GM12865 (cell line): ENCODE results near the gene DMRT1.

Experiments
- DNase-seq: peaks from one replicate; pipeline ENCODE4 v3.0.0; 2010; ENCODE audit warnings: low read depth
- H3K4me3 ChIP-seq: 2 replicates; pipeline ENCODE4 v1.5.1; 2011; ENCODE audit warnings: mild to moderate bottlenecking, low read depth, low read length, control low read depth
- TF ChIP-seq, protein P1 (sequence below): IDR thresholded peaks from 2 replicates; pipeline ENCODE4 v1.5.1; 2011; ENCODE audit warnings: low read length, control low read depth, low read depth, inconsistent platforms; ENCODE audit not compliant: insufficient read depth; ENCODE audit errors: missing control alignments

DMRT1 gene

DNA sequence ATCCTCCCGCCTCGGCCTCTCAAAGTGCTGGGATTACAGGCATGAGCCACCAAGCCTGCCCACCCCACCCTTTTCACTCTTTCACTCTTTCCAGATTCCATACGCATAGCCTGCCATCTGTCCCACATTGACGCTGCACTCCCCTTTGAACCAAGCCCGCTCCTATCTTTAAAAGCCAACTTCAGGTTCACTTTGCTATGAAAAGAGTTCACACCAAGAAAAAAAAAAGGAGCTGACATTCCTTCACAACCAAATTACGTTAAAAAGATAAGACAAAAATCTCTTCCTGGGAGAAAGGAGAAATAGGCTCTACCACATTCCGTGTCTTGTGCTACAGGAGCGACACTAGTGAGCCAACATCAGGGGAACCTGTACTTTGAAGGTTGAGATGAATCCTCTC lies 41.5 kb downstream of the DMRT1 start:
- no peak for DNase-seq
- TF ChIP-seq, protein P1, sequence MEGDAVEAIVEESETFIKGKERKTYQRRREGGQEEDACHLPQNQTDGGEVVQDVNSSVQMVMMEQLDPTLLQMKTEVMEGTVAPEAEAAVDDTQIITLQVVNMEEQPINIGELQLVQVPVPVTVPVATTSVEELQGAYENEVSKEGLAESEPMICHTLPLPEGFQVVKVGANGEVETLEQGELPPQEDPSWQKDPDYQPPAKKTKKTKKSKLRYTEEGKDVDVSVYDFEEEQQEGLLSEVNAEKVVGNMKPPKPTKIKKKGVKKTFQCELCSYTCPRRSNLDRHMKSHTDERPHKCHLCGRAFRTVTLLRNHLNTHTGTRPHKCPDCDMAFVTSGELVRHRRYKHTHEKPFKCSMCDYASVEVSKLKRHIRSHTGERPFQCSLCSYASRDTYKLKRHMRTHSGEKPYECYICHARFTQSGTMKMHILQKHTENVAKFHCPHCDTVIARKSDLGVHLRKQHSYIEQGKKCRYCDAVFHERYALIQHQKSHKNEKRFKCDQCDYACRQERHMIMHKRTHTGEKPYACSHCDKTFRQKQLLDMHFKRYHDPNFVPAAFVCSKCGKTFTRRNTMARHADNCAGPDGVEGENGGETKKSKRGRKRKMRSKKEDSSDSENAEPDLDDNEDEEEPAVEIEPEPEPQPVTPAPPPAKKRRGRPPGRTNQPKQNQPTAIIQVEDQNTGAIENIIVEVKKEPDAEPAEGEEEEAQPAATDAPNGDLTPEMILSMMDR, result no peak
- no peak overlapping the region for H3K4me3 ChIP-seq

DNA sequence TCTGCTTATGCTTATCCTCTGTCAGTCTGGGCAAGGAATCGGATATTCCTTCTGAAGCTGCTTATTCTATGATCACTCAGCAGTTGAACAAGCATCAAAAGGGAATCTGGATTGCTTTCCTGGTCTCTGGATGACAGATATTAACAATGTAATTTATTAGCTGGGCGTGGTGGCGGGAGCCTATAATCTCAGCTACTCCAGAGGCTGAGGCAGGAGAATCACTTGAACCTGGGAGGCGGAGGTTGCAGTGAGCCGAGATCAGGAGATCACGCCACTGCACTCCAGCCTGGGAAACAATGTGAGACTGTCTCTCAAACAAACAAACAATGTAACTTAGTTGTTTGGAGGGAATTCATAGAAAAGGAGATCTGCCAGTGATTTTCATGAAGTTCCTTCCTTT lies 45.4 kb downstream of the DMRT1 start:
- no peak overlapping the region for H3K4me3 ChIP-seq
- no peak for DNase-seq
- TF ChIP-seq, protein P1, result no peak

DNA sequence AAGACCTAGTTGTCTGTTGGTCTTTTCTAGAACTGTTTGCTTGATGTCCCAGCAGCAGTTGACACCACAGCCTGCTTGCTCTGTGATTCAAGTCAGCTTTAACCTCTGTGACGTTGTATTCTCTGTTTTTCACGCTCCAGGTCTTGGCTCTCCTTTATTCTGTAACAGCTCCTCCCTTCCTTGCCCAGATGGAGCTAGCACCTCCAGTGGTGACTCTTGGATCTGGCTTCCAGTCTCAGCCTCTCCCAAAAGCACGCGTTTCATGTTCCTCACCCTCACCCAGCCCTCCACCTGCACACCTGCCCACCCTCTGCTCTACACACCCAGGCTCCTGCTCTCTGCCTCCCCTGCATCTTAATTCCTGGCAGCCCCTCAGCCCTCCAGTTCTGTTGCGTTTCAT lies 50.6 kb downstream of the DMRT1 start:
- TF ChIP-seq, protein P1, result peak; percentile 15
- no peak for DNase-seq

DNA sequence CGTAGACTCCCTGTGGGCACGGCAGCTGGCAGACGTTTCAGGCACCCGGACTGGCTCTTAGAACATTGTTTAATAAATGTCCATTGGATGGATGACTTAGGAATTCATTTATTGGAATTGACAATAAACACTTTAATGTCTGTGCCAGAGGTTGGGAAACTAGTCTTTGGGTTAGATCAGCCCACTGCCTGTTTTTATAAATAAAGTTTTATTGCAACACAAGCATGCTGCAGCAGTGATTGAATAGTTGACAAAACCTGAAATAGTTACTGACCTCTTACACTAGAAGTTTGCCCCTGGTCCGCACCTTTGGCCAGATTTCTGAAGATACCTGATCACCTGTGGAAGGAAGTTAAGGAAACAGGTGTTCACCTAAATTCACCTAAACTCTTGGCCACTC lies 51.6 kb downstream of the DMRT1 start:
- no peak for DNase-seq
- H3K4me3 ChIP-seq, result no peak overlapping the region
- TF ChIP-seq, protein P1, result no peak

More for the DNA sequence above, 50.6 kb downstream of the DMRT1 start:
- H3K4me3 ChIP-seq, result no peak overlapping the region

DNA sequence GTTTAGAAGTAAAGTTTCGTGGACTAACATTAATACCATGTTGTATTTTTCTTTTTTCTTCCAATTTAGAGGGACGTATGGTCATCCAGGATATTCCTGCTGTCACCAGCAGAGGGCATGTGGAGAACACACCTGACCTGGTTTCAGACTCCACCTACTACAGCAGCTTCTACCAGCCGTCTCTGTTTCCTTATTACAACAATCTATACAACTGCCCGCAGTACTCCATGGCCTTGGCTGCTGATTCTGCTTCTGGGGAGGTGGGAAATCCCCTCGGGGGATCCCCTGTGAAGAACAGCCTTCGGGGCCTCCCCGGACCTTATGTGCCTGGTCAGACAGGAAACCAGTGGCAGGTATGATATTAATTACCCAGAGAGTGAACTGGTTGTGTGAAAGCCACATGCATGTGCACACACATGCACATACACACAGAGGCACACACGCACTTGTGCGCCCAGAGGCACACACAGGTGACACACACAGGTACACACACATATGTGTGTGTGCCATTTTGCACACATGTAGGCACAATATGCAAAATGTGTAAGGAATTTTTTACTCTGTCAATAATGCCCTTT lies 52.4 kb downstream of the DMRT1 start:
- peak; percentile 96 for DNase-seq
- TF ChIP-seq, protein P1, result peak; percentile 84
- H3K4me3 ChIP-seq, result no peak overlapping the region

DNA sequence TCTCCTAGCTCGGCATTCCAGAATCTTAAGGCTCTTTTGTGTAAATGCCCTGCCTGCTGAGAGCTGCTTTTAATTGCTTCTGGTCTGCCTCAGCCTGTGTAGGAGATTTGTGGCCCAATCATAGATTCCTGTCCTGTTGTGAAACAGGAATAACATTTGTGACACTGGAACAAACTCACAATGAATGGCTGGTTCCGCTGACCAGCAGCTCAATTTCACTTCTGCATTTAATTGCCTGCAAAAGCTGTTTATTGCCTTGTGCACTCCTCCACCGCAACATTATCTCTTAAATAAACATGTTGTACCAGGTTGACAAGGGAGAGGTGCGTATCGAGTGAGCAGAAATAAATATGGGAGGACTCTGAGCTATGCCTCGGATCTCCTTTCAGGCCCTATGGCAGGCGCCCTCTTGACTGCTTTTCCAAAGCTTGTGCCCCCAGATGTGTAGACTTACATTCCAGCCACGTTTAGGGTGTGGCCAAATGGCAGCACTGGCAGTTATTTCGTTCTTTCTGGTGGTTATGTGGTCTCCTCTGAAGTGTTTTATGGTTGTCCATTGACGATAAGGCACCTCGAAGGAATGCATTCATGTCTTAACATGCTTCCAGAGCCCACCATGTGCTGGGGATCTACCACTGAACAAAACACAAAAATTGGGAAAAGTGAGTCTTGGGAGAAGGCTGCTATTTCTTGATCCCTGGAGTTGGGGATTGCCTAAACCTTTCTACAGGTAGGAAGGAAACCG lies 58.1 kb downstream of the DMRT1 start:
- peak; percentile 62 for DNase-seq
- TF ChIP-seq, protein P1, result no peak
- no peak overlapping the region for H3K4me3 ChIP-seq

DNA sequence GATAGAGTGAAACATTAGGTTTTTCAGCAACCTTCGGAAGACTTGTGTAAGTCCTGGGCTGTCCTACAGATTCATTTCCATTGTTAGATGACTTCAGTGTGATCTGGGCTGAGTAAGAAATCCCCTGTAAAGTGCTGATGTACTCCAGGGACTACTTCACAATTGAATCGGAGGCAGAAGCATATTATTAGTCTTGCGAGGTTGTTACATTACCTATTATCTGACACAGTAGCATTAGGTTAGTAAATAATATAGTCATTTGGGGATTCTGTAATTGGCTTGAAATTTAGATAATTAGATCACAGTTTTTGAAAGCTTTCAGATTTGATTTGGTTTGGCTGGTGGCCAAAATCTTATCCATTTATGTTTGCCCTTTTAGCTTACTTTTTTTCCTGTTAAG lies 62.4 kb downstream of the DMRT1 start:
- H3K4me3 ChIP-seq, result no peak overlapping the region
- DNase-seq, result no peak

More for the DNA sequence above, 62.4 kb downstream of the DMRT1 start:
- TF ChIP-seq, protein P1, result no peak
